NCI-H2171 treated with DMSO at 0.1 percent for 48 hours (cell line): Measurements from ENCODE around the gene GASK1A.

Experiments
- DNase-seq: peaks from one replicate; lab custom pipeline; 2025; lab: John Stamatoyannopoulos, UW

The GASK1A gene

DNA sequence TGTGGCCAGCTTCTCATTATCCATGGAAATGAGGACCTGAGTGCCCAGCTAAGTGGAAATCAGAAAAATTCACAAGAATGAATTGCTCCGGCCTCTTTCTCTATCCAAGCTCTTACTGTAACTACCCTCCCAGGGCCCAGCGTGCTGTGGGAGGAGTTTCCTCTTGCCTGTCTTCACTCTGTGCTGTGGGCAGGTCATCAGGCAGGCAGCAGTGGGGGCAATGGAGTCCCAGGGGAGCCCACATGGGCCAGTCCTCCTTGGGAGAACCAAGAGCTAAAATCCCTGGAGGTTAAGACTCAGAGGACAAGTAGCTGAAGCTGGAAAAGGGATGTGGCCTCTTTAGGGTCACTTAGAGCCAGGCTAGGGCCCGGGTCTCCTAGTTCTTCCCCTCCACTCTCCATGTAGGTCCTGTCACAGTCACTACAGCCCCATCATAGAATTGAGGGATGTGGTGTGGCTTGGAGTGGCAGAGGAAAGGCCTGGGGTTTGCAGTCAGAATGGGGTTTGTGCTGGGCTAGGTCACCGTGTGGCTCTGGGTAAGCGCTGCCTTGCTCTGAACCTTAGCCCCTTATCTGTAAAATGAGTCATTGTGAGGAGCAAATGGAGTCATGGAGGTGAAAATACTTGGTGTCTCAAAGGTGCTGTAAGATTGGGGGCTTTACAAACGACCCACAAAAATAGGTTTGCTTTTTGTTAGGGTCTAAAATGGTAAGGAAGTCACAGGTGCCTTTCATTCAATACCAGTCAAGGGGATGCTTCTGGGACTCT, 3.7 kb downstream of the GASK1A start:
- DNase-seq, result no peak

DNA sequence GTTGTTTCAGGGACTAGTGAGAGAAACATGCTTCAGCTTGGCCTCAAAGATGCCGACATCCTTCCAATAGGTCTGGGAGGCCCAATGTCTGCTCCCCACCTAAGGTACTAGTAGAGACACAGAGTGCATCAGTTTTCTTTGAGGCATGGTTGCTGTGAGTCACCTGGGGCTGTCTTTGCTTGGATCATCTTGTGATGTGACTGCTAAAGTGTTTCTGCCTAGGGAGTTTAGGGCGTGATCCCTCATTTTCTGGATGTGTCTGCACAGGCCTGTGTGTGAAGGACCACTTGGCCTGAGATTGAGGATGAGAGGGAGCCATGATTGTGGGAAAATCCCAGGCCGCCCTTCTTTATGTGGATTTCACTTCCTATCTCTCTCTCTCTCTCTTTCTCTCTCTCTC, 4.8 kb downstream of the GASK1A start:
- no peak for DNase-seq

DNA sequence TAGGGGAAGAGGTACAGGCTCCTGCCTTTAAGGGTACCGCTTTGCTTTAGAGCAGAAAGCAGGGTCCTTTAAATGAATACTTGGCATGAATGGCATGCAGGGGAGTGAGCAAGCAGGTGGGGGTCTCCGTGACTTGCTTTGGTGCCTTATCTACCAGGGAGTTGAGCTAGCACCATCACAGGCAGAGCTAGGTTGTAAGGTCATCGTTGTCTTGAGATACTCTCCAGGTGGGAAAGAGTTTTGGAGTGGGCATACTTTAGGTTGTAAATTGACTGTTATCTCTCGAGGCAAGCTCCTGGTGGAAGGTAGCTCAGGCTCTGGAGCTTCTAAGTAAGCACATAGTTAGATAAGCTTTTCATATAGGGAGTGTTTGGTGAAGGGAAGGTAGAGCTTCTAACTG, 5.6 kb downstream of the GASK1A start:
- no peak for DNase-seq

DNA sequence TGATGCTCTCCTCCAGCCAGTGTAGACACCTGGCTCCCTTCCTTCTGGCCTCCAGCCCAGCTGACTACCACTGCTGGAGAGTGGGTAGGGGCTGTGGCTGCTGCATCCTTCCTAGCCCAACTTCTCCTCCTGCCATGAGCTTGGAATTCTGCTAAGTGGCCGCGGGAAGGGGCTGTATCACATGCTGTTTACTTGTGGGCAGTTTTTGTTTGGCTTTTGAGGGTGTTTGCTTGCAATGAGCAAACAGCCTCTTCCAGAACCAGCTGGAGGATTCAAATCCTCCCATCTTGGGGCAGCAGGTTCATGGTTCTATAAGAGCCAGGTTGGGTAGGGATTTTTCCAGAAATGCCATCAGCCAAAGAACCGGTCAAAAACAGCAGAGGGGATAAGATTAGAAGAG, 9.0 kb downstream of the GASK1A start:
- no peak for DNase-seq

DNA sequence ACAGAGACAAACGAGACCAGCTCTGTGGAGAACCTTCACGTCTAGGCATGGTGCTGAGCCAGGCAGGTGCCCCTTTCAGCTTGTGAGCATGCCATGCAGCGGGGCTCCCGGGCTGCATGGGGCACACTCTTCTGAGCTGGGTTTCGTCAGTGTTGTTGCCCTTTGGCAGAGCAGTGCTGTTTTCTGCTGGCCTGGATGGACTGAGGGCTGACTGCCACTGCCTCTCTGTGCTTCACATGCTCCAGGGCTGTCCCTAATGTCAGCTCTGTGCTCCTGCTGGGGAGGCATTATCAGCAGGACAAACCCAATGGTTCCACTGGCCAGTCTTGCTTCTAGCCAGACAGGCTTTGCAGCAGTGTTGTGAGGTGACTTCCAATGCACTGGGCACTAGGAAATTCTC, 9.5 kb downstream of the GASK1A start:
- no peak for DNase-seq

DNA sequence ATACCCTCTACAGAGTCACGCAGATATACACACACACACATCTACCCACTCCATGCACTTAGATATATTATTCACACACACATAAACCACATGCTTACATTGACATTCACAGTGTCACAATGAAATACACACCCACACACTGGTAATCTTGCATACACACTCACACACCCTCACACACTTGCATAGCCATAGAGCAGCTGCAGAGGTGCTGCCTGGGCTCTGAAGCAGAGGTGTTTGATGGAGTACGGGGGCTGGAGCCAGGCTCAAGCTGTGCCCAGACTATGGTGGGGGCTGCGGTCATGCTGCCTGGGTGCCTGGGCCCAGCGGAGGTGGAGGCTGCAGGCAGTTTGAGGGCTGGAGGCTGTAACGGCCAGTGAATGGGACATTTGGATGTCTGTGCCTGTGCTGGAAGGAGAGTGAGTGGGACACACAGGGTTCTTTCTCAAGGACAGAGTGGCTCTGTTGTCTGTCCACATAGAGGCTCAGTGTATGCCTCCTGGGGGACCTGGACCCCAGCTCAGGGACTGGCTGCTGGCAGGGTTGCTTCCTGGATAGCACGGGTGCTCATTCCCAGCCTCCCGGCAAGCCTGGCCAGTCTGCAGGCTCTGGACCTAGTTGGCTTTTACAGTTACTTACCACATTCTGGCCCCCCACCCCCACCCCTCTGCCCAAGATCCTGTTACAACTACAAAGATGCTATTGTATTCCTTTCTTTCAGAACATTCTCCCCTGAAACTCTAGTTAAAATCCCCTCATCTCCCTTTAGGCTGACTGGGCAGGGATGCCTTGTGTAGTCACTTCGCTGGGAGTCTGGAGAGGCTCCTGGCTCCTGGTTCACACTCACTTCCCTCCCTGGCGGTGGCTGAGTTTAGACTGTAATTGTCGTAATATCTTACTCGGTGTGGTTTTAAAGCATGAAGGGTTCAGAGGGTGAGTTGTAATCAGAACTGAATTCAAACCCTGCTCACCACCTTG, 12.5 kb downstream of the GASK1A start:
- no peak for DNase-seq

DNA sequence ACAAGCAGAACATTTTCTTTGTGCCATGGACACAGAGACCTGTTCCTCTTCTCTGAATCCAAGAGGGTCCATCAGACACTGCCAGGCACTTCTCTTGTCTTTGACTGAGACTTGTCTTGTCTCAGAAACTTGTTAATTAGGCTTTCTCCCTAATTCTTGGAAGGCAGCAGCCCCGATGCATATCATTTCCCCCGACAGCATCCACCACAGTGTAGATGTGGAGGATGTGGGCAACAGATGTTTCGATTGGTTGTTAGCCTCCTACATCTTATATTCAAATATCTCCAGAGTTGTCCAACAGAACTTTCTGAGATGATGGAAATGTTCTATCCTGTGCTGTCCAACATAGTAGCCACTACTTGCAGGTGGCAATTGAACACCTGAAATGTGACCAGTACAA, 15.5 kb downstream of the GASK1A start:
- DNase-seq, result no peak

DNA sequence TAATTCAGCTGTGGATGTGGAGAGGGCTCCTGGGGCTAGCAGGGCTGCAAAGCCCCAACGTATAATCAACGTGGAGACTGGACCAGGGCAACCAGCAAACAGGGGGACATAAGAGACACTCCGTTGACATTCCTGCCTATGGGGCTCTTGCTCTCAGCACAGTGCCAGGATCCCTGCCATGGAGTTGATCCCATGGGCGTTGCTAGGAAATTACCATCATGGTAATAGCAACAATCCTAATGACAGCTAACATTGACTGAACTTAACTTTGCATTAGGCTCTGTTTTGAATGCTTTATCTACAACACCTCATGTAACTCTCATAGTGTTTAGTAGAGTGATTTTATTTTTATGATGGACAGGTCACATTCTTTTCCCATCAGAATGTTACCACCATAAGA, 16.9 kb downstream of the GASK1A start:
- no peak for DNase-seq

DNA sequence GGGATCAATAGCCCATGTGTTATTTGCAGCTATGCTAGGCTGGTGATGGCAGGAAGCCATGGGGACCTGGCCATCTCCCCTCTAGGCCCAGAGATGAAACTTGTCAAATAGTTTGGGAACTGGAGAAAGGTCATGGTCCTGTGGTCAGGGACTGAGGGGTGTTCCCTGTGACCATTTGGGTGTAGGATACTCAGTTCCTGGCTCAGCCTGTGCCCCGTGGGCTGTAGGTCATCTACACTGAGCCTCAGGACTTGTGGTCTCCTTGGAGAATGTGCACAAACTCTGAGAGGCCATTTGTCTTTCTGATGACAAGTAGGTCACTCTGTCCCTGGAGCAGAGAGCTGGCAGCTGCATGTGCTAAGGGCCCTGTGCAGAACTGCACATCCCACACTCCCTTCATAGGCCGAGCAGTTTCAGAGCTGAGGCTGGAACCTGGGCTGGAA, 17.5 kb downstream of the GASK1A start:
- no peak for DNase-seq

DNA sequence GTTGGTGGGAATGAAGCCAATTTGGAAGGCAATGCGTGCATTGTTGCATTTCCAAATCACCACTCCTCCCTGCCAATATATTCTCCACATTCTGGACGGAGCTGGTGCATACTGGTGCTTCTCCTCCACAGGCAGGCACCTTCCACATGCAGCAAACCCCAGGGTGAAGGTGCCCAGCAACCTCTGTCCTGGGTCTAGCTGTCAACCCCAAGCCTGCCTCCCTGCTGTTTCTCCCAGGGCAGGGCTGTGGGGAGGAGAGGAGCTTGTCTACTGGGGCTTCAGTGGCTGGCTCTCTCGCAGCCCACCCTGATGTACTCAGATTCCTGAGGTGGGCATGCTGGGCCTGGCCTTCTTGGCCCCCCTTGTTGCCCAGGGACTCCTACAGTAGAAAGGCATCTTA, 20.1 kb downstream of the GASK1A start:
- no peak for DNase-seq

DNA sequence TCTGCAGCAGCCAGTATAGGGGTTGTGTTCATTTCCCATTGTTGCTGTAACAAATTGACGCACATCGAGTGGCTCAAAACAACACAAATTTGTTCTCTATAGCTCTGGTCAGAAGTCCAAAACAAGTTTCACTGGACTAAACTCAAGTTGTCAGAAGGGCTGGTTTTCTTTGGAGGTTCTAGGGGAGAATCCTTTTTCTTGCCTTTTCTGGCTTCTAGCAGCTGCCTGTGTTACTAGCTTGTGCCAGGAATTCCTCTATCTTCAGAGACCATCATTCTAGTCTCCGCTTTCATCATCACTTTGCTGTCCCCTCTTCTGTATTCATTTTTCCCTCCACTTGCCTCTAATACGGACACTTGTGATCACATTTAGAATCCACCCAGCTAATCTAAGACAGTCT, 20.5 kb downstream of the GASK1A start:
- DNase-seq, result no peak

DNA sequence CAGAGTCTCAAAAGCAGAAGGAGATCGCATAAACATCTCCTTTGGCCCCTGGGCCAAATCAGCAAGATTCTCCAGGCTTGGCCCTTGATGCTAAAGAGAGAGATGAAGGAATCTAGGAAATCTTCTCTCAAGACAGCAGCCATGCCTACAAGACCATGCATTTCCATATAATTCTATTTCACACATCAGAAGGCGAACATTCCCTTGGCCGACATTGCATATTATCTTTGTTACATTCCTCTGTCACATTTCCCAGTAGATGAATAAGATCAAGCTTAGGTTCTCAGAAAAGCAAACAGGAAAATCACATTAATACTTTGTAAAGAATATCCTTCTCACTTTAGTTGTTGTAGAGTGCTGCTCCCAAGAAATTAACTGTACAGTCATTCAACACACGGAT, 21.3 kb downstream of the GASK1A start:
- no peak for DNase-seq

DNA sequence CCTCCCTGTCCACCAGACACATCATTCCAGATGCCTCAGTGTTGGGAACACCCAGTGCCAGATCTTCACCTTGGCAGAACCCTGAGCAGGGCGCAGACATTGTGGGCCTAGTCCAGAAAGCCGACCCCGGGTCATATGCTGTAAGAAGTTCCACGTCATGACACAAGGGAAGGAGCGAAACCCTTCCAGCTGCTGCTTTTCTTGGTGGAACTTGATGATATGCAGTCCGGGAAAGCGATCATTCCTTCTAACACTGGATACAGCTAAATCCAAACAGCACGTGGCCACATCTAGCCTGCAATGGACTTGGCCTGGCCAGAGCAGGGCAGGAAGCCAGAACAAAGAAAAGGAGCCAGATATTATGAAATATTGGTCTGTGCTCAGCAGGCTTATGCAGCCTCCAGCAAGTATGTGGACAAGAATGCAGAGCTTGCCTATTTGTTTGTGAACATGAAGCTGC, 22.0 kb downstream of the GASK1A start:
- no peak for DNase-seq

DNA sequence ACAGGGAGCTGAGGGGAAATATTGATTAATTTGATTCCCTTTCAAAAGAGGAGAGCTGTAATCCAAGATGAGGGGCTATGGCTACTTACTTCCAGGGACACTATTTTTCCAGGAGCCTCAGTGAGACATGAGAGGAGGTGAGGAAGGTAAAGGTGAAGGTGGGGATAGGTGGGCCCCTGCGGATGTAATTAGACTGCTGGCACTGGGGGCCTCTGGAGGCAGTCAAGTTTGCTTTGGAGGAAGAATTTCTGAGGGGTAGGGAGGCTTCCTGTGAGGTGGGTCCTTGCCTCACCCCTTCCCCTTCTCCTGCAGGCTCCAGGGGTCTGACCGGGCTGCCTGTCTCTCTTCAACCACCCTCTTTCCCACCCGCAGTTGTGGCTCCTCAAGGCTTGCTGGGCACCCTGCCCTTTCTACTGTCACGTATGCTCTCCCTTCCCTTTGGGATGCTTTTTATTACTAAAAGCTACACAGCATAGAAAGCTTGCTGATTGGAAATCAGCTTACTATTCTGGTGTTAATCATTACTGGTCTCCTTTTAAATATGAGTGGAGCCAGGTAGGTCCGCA, 22.5 kb downstream of the GASK1A start:
- DNase-seq, result no peak

DNA sequence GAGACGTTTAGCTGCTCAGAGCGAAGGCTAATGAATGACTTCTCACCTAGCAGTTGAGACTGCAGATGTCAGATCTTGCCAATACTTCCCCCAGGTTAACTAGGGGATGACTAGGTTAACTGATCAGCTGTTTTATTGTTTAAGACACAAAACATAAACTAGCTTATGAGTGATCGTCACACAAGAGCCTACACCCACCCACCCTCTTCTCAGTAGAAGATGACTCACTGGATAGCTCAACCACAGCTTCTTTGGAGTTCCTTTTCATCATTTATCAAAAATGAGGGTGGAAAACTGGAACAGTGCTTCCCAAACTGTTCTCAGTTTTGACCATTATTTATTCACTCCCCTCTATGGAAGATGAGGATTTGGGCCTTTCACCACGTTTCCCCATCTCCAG, 25.2 kb downstream of the GASK1A start:
- DNase-seq, result no peak

DNA sequence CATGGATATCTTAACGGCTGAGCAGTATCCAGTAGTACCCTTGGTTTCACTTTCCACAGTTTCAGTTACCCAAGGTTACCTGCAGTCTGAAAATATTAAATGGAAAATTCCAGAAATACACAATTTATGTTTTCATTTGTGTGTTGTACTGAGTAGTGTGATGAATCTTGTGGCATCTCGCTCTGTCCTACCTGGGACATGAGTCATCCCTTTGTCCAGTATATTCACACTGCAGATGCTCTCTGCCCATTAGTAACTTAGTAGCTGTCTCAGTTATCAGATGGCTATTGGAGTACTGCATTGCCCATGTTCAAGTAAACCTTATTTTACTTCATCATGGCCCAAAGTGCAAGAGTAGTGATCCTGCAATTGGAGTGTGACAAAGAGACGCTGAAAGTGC, 26.1 kb downstream of the GASK1A start:
- no peak for DNase-seq

DNA sequence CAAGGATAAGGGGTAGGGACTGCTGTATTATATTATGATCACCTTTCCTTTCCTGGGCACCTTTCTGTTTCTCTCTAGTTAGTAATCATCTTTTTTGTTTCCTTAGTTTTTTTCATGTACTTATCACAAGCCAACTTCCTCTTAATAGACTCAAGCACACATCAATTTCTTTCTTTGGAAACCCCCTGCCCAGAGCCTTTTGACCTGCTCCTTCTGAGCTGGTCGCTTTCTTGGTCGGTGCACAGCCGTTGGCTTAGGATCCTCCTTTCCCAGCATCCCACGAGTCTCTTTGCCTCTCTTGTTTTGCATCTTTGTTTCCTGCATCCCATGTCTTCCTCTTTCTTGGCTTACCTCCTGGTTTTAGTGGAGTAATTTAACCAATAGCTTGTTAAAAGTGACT, 26.9 kb downstream of the GASK1A start:
- no peak for DNase-seq

DNA sequence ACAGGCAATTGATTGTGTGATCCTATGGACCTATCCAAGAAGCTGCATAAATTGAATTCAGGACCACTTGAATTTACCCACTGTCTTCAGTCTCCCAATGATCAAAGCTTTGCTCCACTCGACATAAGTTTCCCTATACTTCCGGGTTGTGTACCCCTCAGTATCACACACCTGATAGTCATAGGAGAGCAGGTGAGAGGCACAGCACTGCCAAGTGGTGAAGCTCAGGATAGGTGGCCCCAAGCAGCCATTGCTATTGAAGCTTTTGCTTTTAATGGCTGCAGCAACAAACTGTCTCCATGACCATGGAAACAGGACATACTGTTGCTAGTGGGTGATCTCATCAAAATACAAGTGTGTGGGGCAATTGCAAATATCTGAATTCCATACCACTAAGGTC, 27.7 kb downstream of the GASK1A start:
- no peak for DNase-seq

DNA sequence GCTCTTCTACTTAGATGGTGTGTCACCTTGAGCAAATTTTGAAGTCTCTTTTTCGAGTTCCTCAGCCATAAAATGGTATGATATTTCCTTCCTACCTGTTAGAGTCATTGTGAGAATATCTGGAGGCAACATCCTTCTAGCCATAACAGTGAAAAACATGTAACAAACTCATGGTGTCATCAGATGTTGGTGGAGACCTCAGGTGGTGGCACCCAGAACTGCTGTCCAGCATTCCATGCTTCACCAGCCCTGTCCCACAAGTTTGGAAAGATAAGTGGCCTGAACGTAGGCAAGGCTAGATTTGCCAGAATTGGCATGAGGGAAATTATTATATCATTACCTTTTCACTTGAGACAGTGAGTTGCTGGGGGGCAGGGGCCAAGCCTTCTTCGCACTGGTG, 30.4 kb downstream of the GASK1A start:
- no peak for DNase-seq

DNA sequence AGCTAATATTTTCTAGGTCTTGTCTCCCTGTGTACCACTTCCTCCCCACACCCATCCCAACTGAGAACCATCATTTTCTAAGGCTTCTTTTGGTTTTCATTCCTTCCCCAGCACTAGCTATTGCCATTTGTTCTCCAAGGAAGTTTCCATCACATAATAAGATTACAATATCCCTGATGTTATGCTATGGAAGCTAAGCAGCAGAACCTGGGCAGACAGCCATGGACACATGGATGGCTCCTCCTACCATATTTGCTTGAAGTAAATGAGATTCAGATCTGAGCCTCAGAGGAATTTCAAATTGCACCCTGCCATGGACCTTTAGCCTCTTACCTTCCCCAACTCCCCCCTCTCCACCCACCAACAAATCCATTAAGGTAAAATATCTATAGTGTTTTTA, 31.5 kb downstream of the GASK1A start:
- no peak for DNase-seq

DNA sequence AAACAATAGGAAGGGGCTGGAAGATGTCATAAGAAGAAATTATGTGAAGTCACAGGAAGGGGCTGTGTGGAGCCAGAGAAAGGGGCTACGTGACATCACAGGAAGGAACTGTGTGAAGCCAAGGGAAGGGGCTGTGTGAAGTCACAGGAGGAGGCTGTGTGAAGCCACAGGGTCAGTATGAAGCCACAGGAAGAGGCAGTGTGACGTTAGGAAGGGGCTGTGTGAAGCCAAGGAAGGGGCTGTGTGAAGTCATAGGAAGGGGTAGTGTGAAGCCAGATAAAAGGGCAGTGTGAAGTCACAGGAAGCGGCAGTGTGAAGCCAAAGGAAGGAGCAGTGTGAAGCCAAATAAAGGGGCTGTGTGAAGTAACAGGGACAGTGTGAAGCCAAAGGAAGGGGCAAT, 32.5 kb downstream of the GASK1A start:
- DNase-seq, result no peak

DNA sequence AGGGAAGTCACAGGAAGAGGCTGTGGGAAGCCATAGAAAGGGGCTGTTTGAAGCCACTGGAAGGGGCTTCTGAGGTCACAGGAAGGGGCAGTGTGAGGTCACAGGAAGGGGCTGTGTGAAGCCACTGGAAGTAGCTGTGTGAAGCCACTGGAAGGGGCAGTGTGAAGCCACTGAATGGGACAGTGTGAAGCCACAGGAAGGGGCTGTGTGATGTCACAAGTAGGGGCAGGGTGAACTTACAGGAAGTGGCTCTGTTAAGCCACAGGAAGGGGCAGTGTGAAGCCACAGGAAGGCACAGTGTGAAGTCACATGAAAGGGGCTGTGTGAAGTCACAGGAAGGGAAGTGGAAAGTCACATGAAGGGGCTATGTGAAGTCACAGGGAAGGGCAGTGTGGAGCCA, 33.1 kb downstream of the GASK1A start:
- DNase-seq, result no peak

DNA sequence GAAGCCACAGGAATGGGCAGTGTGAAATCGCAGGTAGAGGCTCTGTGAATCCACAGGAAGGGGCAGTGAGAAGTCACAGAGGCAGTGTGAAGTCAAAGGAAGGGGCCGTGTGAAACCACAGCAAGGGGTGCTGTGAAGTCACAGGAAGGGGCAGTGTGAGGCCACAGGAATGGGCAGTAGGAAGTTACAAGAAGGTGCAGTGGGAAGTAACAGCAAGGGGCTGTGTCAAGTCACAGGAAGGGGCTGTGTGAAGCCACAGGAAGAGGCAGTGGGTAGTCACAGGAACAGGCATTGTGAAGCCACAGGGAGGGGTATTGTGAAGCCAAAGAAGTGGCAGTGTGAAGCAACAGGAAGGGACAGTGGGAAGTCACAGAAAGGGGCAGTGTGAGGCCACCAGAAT, 34.1 kb downstream of the GASK1A start:
- no peak for DNase-seq
